ACC112 (cell line): ENCODE data around the gene PI4K2A.
"Not testable (repeated sequence)": the region's sequence is repeated elsewhere in the genome, so short reads cannot be mapped to it uniquely, and the experiment has no call there.

ENCODE experiments used
- H2AFZ ChIP-seq: fragments of 200-600 bp; sonication (generic); one replicate; pipeline ENCODE4 v1.6.0; 2017; ENCODE audit warnings: antibody characterized with exemption, low read length; ENCODE audit not compliant: unreplicated experiment
- H3K27ac ChIP-seq: fragments of 200-600 bp; sonication (generic); 2 replicates; pipeline ENCODE4 v1.5.1; 2014; ENCODE audit warnings: low read depth, mild to moderate bottlenecking, antibody characterized with exemption, low read length, moderate library complexity
- H3K27me3 ChIP-seq: fragments of 200-600 bp; sonication (generic); 2 replicates; pipeline ENCODE4 v1.6.1; 2014; ENCODE audit warnings: mild to moderate bottlenecking, antibody characterized with exemption, low read length, moderate library complexity, mixed read lengths; ENCODE audit not compliant: insufficient read depth
- H3K36me3 ChIP-seq: fragments of 200-600 bp; sonication (generic); 2 replicates; pipeline ENCODE4 v1.6.1; 2016; ENCODE audit warnings: mild to moderate bottlenecking, antibody characterized with exemption, low read length, moderate library complexity, mixed read lengths; ENCODE audit not compliant: insufficient read depth
- H3K4me1 ChIP-seq: fragments of 200-600 bp; sonication (generic); one replicate; pipeline ENCODE4 v1.6.1; 2016; ENCODE audit warnings: low read length, mixed read lengths; ENCODE audit not compliant: insufficient read depth, unreplicated experiment, control insufficient read depth
- H3K4me3 ChIP-seq: fragments of 200-600 bp; sonication (generic); 2 replicates; pipeline ENCODE4 v1.5.1; 2014; ENCODE audit warnings: mild to moderate bottlenecking, low read depth, low read length
- H3K79me2 ChIP-seq: fragments of 200-600 bp; sonication (generic); one replicate; pipeline ENCODE4 v1.6.0; 2016; ENCODE audit warnings: low read length; ENCODE audit not compliant: control insufficient read depth, unreplicated experiment, insufficient read depth

Gene PI4K2A

GRCh38 chr10:97632949-97633884 is 7.3 kb upstream of the PI4K2A start, which contains the start of gene MORN4:
MORN4 (minus strand) TSS chr10:97633500; CDS start chr10:97619653, 13,847 bp downstream.
- H3K4me1 ChIP-seq = no peaks in the 10 kb centered on the region
- H3K27me3 ChIP-seq = no peaks in the 10 kb centered on the region
- peak within 1 kb of the TSS; percentile 94 for H2AFZ ChIP-seq
- no peaks in the 10 kb centered on the region for H3K79me2 ChIP-seq
- no peaks in the 10 kb centered on the region for H3K36me3 ChIP-seq
- no peak within 1 kb of the TSS for H3K27ac ChIP-seq
- peak within 1 kb of the TSS; percentile 93 for H3K4me3 ChIP-seq

- peak overlapping the region; percentile 93 for H3K4me3 ChIP-seq
Measured at GRCh38 chr10:97633921-97634320, 6.5 kb upstream of the PI4K2A start.

GRCh38 chr10:97635577-97635976 is 4.9 kb upstream of the PI4K2A start:
- no peaks in the 10 kb centered on the region for H3K4me1 ChIP-seq
- H3K27ac ChIP-seq = no peak overlapping the region
- no peaks in the 10 kb centered on the region for H3K27me3 ChIP-seq
- H3K79me2 ChIP-seq = no peaks in the 10 kb centered on the region
- no peaks in the 10 kb centered on the region for H3K36me3 ChIP-seq
- no peak overlapping the region for H3K4me3 ChIP-seq
- no peak overlapping the region for H2AFZ ChIP-seq

More at GRCh38 chr10:97633921-97634320, 6.5 kb upstream of the PI4K2A start:
- H3K4me1 ChIP-seq = no peaks in the 10 kb centered on the region
- H3K27ac ChIP-seq = no peak overlapping the region
- H3K36me3 ChIP-seq = no peaks in the 10 kb centered on the region
- H3K79me2 ChIP-seq = no peaks in the 10 kb centered on the region
- no peaks in the 10 kb centered on the region for H3K27me3 ChIP-seq
- peak overlapping the region; percentile 76 for H2AFZ ChIP-seq

- H2AFZ ChIP-seq, H3K36me3 ChIP-seq, H3K27me3 ChIP-seq, H3K27ac ChIP-seq, H3K4me3 ChIP-seq: not testable (repeated sequence)
- H3K79me2 ChIP-seq = peaks cover 32% of the 10 kb centered on the region
- H3K4me1 ChIP-seq = peaks cover 11% of the 10 kb centered on the region
Measured at GRCh38 chr10:97639090-97639489, 1.4 kb upstream of the PI4K2A start.

- Histone ChIP-seq H3K4me1 (peaks cover 11% of the 10 kb centered on the region), H3K36me3 (peaks cover 12% of the 10 kb centered on the region), H3K27ac (peak overlapping the region; percentile 75), H3K4me3 (peak overlapping the region; percentile 98), H3K27me3 (no peaks in the 10 kb centered on the region), H3K79me2 (peaks cover 47% of the 10 kb centered on the region), H2AFZ (peak overlapping the region; percentile 35)
Measured at GRCh38 chr10:97640868-97641811, 669 bp downstream of the PI4K2A start.

GRCh38 chr10:97642471-97643159 is 2.1 kb downstream of the PI4K2A start:
- not testable (repeated sequence) for H2AFZ ChIP-seq, H3K27me3 ChIP-seq, H3K27ac ChIP-seq
- Histone ChIP-seq H3K4me1 (peaks cover 18% of the 10 kb centered on the region), H3K4me3 (peak overlapping the region; percentile 98), H3K79me2 (peaks cover 50% of the 10 kb centered on the region), H3K36me3 (peaks cover 12% of the 10 kb centered on the region)

- Histone ChIP-seq H3K4me1 (peaks cover 27% of the 10 kb centered on the region), H3K27ac (no peak overlapping the region), H3K27me3 (no peaks in the 10 kb centered on the region), H3K4me3 (peak overlapping the region; percentile 98; the same call in 1 of the 2 replicates), H2AFZ (no peak overlapping the region), H3K36me3 (peaks cover 12% of the 10 kb centered on the region), H3K79me2 (peaks cover 54% of the 10 kb centered on the region)
Measured at GRCh38 chr10:97643441-97643985, 3.0 kb downstream of the PI4K2A start.

- no peaks in the 10 kb centered on the region for H3K27me3 ChIP-seq
- H3K79me2 ChIP-seq = peaks cover 59% of the 10 kb centered on the region
- no peak overlapping the region for H3K4me3 ChIP-seq
- H3K4me1 ChIP-seq = peaks cover 34% of the 10 kb centered on the region
- H2AFZ ChIP-seq = no peak overlapping the region
- H3K27ac ChIP-seq = no peak overlapping the region
- peaks cover 12% of the 10 kb centered on the region for H3K36me3 ChIP-seq
Measured at GRCh38 chr10:97644936-97645335, 4.5 kb downstream of the PI4K2A start.

GRCh38 chr10:97647556-97647955 is 7.1 kb downstream of the PI4K2A start:
- Histone ChIP-seq H2AFZ (no peak overlapping the region), H3K36me3 (peaks cover 25% of the 10 kb centered on the region), H3K79me2 (peaks cover 61% of the 10 kb centered on the region), H3K4me3 (no peak overlapping the region), H3K27me3 (no peaks in the 10 kb centered on the region), H3K4me1 (peaks cover 42% of the 10 kb centered on the region), H3K27ac (peak overlapping the region; percentile 86)
